Left ventricle myocardium inferior (tissue), 1 donor: Measurements from ENCODE around the gene DNAJC8. TPM values are rescaled to one million over a fixed set of nuclear protein-coding genes. Genes with fewer than 3 reads are reported as not detected.
A peak's percentile ranks its signal among the peaks of the same experiment; 100 is the strongest.

Experiments
- DNase-seq: peaks from one replicate; pipeline ENCODE4 v3.0.0-alpha.2; 2020
- H3K27ac ChIP-seq: fragments of 200-600 bp; replicated peaks from 2 replicates; pipeline ENCODE4 v1.8.0; 2021
- H3K27me3 ChIP-seq: fragments of 200-600 bp; 2 replicates; pipeline ENCODE4 v1.8.0; 2021; ENCODE audit warnings: low read depth
- H3K36me3 ChIP-seq: fragments of 200-600 bp; 2 replicates; pipeline ENCODE4 v1.8.0; 2021
- H3K4me1 ChIP-seq: fragments of 200-600 bp; 2 replicates; pipeline ENCODE4 v1.8.0; 2021
- H3K4me3 ChIP-seq: fragments of 200-600 bp; 2 replicates; pipeline ENCODE4 v1.8.0; 2021; ENCODE audit warnings: mild to moderate bottlenecking, moderate library complexity
- H3K9me3 ChIP-seq: fragments of 200-600 bp; replicated peaks from 2 replicates; pipeline ENCODE4 v1.8.0; 2021
- intact Hi-C: fragments of 100-400 bp; cut with micrococcal nuclease; formaldehyde crosslinking; loops from one replicate; pipeline ENCODE4 v1.11.0; 2022
- long read RNA-seq: library from polyadenylated mRNA; unstranded; transcript quantifications from one replicate; pipeline ENCODE4 v2.0.0, GENCODE V29; 2021
- total RNA-seq: library from RNA; stranded (reverse); fragmentation: NEBNext Ultra II Directional; extraction: Animal tissue kit (Norgen Biotek cat#: 25700); gene quantifications from one replicate; pipeline ENCODE4 v1.2.1, GENCODE V29; 2021
- TF ChIP-seq, protein P1 (sequence below): fragments of 200-600 bp; IDR thresholded peaks from 2 replicates; pipeline ENCODE4 v1.8.0; 2021; ENCODE audit warnings: antibody characterized with exemption, mild to moderate bottlenecking, borderline replicate concordance
- donor health status: DM: no; HTN: yes; CAD: no; lungs with severe emphysema.

Gene DNAJC8, protein sequence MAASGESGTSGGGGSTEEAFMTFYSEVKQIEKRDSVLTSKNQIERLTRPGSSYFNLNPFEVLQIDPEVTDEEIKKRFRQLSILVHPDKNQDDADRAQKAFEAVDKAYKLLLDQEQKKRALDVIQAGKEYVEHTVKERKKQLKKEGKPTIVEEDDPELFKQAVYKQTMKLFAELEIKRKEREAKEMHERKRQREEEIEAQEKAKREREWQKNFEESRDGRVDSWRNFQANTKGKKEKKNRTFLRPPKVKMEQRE
- 55.3 TPM for total RNA-seq
- long read RNA-seq, transcript DNAJC8-201 (9 exons, 1,759 nt) = major isoform, 81 of 87 reads
- long read RNA-seq, partial matches to known transcripts = 0 of 87 reads
- long read RNA-seq, other reads (novel, unspliced or antisense) = 5 of 87 reads

DNA sequence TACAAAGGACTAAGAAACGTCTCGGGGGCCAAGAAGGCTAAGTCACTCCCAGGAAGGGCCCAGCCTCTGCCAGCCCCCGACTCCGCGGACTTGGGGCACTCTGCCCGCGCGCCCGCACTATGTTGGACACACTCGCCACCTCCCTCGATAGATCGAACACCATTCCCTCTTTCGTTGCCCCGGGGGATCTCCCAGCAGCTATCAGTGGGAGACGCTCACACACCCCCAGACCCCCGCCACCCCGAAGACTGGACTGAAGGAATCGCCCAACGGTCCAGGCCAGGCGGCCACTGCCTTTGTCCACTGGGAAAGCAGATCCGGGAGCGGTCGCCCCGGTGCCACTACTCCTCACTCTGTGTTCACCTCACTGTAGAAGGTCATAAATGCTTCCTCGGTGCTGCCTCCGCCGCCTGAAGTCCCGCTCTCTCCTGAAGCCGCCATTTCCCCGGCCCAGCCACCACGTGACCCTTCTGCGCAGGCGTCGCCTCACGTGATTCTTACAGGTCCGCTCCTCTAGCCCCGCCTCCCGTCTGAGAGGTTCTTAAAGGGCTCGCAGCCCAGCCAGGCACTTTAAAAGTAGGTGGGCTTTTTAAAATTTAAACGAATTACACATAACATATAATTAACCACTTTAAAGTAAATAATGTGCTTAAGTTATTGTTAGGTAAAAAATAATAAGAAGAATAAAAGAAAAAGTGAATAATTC is at the start of gene DNAJC8:
Gene DNAJC8, minus strand, starts transcription at position 472 of the 706 bp plus-strand sequence. Its CDS starts 31 bp downstream, at position 441.
- H3K9me3 ChIP-seq = no peaks in the 10 kb centered on the region
- H3K4me1 ChIP-seq = peaks cover 52% of the 10 kb centered on the region
- H3K27me3 ChIP-seq = no peaks in the 10 kb centered on the region
- peak within 1 kb of the TSS; percentile 84 for H3K27ac ChIP-seq
- TF ChIP-seq, protein P1, sequence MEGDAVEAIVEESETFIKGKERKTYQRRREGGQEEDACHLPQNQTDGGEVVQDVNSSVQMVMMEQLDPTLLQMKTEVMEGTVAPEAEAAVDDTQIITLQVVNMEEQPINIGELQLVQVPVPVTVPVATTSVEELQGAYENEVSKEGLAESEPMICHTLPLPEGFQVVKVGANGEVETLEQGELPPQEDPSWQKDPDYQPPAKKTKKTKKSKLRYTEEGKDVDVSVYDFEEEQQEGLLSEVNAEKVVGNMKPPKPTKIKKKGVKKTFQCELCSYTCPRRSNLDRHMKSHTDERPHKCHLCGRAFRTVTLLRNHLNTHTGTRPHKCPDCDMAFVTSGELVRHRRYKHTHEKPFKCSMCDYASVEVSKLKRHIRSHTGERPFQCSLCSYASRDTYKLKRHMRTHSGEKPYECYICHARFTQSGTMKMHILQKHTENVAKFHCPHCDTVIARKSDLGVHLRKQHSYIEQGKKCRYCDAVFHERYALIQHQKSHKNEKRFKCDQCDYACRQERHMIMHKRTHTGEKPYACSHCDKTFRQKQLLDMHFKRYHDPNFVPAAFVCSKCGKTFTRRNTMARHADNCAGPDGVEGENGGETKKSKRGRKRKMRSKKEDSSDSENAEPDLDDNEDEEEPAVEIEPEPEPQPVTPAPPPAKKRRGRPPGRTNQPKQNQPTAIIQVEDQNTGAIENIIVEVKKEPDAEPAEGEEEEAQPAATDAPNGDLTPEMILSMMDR = no peak
- peak; percentile 95 for DNase-seq
- H3K4me3 ChIP-seq = peak within 1 kb of the TSS; percentile 95
- peaks cover 26% of the 10 kb centered on the region for H3K36me3 ChIP-seq
- intact Hi-C loops = no loop called here

DNA sequence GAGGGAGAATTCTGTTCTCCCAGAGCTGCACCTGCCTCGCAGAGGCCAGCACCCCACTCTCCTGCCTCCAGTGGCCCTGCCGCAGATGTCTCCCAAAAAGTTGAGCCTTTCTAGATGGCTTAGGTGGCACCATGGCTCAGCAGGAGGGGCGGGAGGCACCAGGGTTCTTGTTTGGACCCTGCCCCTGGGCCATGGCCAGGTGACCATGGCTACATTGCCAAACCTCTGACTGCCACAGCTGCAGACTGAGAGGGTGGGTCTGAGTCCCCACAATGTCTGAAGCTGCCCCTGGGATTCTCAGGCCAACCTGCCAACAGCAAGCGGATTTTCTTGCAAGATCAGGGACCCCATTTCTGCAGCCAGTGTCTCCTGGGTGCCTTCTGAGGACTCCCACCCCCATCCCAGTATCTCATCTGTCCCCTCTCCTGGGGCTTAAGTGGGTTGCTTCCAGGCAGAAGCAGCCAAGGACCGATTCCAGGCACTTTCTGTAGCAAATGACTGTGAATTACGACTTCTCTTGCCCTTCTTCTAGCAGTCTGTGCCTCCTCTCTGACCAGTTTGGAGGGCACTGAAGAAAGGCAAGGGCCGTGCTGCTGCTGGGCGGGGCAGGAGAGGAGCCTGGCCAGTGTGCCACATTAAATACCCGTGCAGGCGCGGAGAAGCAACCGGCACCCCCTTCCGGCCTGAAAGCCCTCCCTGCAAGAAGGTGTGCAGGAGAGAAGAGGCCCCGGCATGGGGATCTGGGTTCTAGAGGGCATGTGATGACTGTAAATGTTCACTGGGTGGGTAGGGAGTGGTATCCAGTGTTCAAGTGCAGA is 49.0 kb upstream of the DNAJC8 start:
- no peak overlapping the region for H3K4me3 ChIP-seq
- H3K27ac ChIP-seq = peak overlapping the region; percentile 54
- H3K27me3 ChIP-seq = no peaks in the 10 kb centered on the region
- peaks cover 52% of the 10 kb centered on the region for H3K36me3 ChIP-seq
- intact Hi-C loops = no loop called here
- DNase-seq = no peak
- no peaks in the 10 kb centered on the region for H3K9me3 ChIP-seq
- TF ChIP-seq, protein P1 = no peak
- H3K4me1 ChIP-seq = peaks cover 18% of the 10 kb centered on the region

DNA sequence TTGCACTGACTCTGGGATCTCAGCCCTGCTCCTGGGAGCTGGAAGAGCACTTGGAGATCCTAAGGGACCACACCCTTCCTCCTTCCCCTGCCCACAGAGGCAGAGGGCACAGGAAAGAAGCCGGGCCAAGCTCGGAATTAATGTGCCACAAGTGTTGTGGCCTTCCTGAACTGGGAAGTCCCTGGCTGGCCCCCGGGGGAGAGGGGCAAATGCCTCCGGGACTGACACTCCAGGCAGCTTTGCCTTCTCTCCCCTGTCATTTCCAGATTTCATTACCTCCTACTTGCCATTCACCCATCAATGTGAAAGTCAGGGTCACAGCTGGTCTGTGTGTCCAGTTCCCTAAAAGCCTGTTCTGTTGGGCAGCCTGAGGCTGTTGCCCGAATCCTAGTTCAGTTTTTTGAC is 48.1 kb upstream of the DNAJC8 start:
- H3K27me3 ChIP-seq = no peaks in the 10 kb centered on the region
- H3K27ac ChIP-seq = peak overlapping the region; percentile 54
- intact Hi-C loops = no loop called here
- no peak overlapping the region for H3K4me3 ChIP-seq
- H3K36me3 ChIP-seq = peaks cover 60% of the 10 kb centered on the region
- peaks cover 18% of the 10 kb centered on the region for H3K4me1 ChIP-seq
- TF ChIP-seq, protein P1 = no peak
- DNase-seq = no peak
- H3K9me3 ChIP-seq = no peaks in the 10 kb centered on the region

DNA sequence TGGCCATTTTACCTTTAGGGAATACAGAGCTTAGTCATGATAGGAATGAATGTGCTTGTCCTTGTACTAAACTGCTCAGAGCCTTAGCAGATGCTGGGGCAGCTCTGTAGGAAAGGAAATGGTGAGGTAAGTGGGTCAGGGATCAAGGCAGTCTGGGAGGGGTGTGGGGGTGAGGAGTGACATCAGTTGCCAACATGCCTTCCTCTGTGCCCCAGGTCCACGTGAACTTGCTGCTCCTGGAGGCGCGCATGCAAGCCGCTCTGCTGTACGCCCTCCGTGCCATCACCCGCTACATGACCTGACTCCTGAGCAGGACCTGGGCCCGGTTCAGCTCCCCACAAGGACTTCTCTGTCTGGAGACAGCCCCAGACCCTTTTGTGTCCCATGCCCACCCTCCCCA is 47.7 kb upstream of the DNAJC8 start:
- Histone ChIP-seq H3K27me3 (no peaks in the 10 kb centered on the region), H3K9me3 (no peaks in the 10 kb centered on the region), H3K36me3 (peaks cover 65% of the 10 kb centered on the region), H3K4me1 (peaks cover 18% of the 10 kb centered on the region), H3K4me3 (no peak overlapping the region), H3K27ac (peak overlapping the region; percentile 54)
- TF ChIP-seq, protein P1 = no peak
- no peak for DNase-seq
- intact Hi-C loops = no loop called here

DNA sequence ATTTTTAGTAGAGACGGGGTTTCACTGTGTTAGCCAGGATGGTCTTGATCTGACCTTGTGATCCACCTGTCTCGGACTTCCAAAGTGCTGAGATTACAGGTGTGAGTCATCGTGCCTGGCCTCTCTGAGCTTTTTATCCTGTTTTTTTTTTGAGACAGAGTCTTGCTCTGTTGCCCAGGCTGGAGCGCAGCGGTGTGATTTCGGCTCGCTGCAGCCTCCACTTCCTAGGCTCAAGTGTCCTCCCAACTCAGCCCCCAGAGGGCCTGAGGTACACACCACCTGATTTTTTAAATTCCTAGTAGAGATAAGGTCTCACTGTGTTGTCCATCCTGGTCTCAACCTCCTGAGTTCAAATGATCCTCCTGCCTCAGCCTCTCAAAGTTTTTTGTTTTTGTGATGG is 46.9 kb upstream of the DNAJC8 start:
- no peak overlapping the region for H3K4me3 ChIP-seq
- intact Hi-C loops = no loop called here
- H3K9me3 ChIP-seq = no peaks in the 10 kb centered on the region

More for the DNA sequence above, 46.9 kb upstream of the DNAJC8 start:
- Histone ChIP-seq H3K27me3 (no peaks in the 10 kb centered on the region), H3K27ac (no peak overlapping the region), H3K4me1 (peaks cover 18% of the 10 kb centered on the region), H3K36me3 (peaks cover 73% of the 10 kb centered on the region)
- TF ChIP-seq, protein P1 = no peak
- no peak for DNase-seq
